ENCODE results near the gene NECAB2. TPM values are rescaled to one million over a fixed set of nuclear protein-coding genes. Genes with fewer than 3 reads are reported as not detected.

The NECAB2 gene
- total and polyA plus RNA-seq, 2 experiments from 2014 or later = 1.6 to 5.1 TPM

DNA sequence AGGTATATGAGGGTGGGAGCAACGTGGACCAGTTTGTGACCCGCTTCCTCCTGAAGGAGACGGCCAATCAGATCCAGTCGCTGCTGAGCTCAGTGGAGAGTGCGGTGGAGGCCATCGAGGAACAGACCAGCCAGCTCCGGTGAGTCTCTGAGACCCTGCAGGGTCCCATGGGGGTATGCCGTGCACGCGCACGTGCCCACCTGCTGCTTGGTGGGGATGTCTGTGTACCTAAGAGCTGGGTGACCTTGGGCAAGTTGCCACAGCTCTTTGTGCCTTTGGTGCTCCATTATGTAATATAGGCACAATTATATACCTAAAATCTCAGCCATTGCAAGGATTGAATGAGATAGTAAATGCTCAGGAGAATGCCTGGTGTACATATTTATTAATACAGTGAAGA lies 22.4 kb downstream of the NECAB2 start (continued):
- TF ChIP-seq, protein P1, sequence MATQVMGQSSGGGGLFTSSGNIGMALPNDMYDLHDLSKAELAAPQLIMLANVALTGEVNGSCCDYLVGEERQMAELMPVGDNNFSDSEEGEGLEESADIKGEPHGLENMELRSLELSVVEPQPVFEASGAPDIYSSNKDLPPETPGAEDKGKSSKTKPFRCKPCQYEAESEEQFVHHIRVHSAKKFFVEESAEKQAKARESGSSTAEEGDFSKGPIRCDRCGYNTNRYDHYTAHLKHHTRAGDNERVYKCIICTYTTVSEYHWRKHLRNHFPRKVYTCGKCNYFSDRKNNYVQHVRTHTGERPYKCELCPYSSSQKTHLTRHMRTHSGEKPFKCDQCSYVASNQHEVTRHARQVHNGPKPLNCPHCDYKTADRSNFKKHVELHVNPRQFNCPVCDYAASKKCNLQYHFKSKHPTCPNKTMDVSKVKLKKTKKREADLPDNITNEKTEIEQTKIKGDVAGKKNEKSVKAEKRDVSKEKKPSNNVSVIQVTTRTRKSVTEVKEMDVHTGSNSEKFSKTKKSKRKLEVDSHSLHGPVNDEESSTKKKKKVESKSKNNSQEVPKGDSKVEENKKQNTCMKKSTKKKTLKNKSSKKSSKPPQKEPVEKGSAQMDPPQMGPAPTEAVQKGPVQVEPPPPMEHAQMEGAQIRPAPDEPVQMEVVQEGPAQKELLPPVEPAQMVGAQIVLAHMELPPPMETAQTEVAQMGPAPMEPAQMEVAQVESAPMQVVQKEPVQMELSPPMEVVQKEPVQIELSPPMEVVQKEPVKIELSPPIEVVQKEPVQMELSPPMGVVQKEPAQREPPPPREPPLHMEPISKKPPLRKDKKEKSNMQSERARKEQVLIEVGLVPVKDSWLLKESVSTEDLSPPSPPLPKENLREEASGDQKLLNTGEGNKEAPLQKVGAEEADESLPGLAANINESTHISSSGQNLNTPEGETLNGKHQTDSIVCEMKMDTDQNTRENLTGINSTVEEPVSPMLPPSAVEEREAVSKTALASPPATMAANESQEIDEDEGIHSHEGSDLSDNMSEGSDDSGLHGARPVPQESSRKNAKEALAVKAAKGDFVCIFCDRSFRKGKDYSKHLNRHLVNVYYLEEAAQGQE (IDR thresholded peaks at IDR 0.05; ENCODE audit: unreplicated experiment) = no peak
- TF ChIP-seq EZH2phosphoT487 (IDR thresholded peaks at IDR 0.05; ENCODE audit: unreplicated experiment) = no peak
- TF ChIP-seq, protein P2, sequence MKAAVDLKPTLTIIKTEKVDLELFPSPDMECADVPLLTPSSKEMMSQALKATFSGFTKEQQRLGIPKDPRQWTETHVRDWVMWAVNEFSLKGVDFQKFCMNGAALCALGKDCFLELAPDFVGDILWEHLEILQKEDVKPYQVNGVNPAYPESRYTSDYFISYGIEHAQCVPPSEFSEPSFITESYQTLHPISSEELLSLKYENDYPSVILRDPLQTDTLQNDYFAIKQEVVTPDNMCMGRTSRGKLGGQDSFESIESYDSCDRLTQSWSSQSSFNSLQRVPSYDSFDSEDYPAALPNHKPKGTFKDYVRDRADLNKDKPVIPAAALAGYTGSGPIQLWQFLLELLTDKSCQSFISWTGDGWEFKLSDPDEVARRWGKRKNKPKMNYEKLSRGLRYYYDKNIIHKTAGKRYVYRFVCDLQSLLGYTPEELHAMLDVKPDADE (IDR thresholded peaks at IDR 0.05) = no peak

GRCh38 chr16:83992624-83993023 lies 24.6 kb downstream of the NECAB2 start:
- no peak for ATAC-seq
- no peak for TF ChIP-seq NANOG (IDR thresholded peaks at IDR 0.05; ENCODE audit: borderline replicate concordance)
- TF ChIP-seq, protein P1 (IDR thresholded peaks at IDR 0.05; ENCODE audit: unreplicated experiment) = no peak
- no peak for TF ChIP-seq CREB1 (CRISPR knock-in tag; IDR thresholded peaks at IDR 0.05; ENCODE audit: low read depth)
- no peak for TF ChIP-seq CTCF (conservative IDR thresholded peaks at IDR 0.05; ENCODE audit: low read depth in 2 of 2)
- TF ChIP-seq ZNF331 (CRISPR knock-in tag; IDR thresholded peaks at IDR 0.05; ENCODE audit: low read depth) = no peak
- TF ChIP-seq, protein P2 (IDR thresholded peaks at IDR 0.05) = no peak
- no peak for TF ChIP-seq EZH2phosphoT487 (IDR thresholded peaks at IDR 0.05; ENCODE audit: unreplicated experiment)
- no peak for TF ChIP-seq POLR2AphosphoS5 (IDR thresholded peaks at IDR 0.05; ENCODE audit: low read depth)
- TF ChIP-seq ZNF114 (CRISPR knock-in tag; IDR thresholded peaks at IDR 0.05) = no peak
- TF ChIP-seq STAT1 (IDR thresholded peaks at IDR 0.05; ENCODE audit: unreplicated experiment) = no peak

More at GRCh38 chr16:83992624-83993023, 24.6 kb downstream of the NECAB2 start:
- Mint-ChIP-seq H3K36me3 (ENCODE audit: low read depth) (no peaks in the 10 kb centered on the region), H3K9me3 (no peaks in the 10 kb centered on the region; the same call in 2 of the 3 replicates), H3K4me1 (peaks cover 18% of the 10 kb centered on the region), H3K4me3 (no peak overlapping the region), H3K27ac (peak overlapping the region; percentile 60; the same call in 1 of the 2 replicates), H3K27me3 (ENCODE audit: insufficient read depth, low read depth, poor library complexity) (peaks cover 18% of the 10 kb centered on the region)
- no peaks in the 10 kb centered on the region for H3K27me3 ChIP-seq (ENCODE audit: insufficient read depth)
- H3K4me3 ChIP-seq = no peak overlapping the region
- H3K4me2 ChIP-seq = no peak overlapping the region
- H3K4me1 ChIP-seq (ENCODE audit: insufficient read depth) = peaks cover 3% of the 10 kb centered on the region; the same call in 1 of the 2 replicates
- no peaks in the 10 kb centered on the region for H3K79me2 ChIP-seq (replicated peaks; ENCODE audit: insufficient read depth)
- no peaks in the 10 kb centered on the region for H3F3A ChIP-seq (replicated peaks; ENCODE audit: low read depth)
- no peaks in the 10 kb centered on the region for H3K36me3 ChIP-seq (ENCODE audit: insufficient read depth)
- no peak overlapping the region for H2AFZ ChIP-seq
- H3K9me2 ChIP-seq (ENCODE audit: insufficient read depth) = no peaks in the 10 kb centered on the region
- no peak for DNase-seq (ENCODE audit: low spot score)
- H4K20me1 ChIP-seq (replicated peaks; ENCODE audit: insufficient read depth) = no peaks in the 10 kb centered on the region
- no peak overlapping the region for H3K27ac ChIP-seq (ENCODE audit: low read depth)

Data from GM23338 (cell line).